BLaER1 (cell line): Measurements from ENCODE around the gene DUOX1.

Source experiments
- H3K27ac ChIP-seq: shearing (Covaris generic); formaldehyde crosslinking; 2 replicates; pipeline ENCODE4 v1.8.1; 2022
- H3K27me3 ChIP-seq: shearing (Covaris generic); formaldehyde crosslinking; 2 replicates; pipeline ENCODE4 v1.8.1; 2022
- H3K36me3 ChIP-seq: shearing (Covaris generic); formaldehyde crosslinking; 2 replicates; pipeline ENCODE4 v1.8.1; 2022
- H3K4me1 ChIP-seq: shearing (Covaris generic); formaldehyde crosslinking; 2 replicates; pipeline ENCODE4 v1.8.1; 2022
- H3K4me2 ChIP-seq: shearing (Covaris generic); formaldehyde crosslinking; 2 replicates; pipeline ENCODE4 v1.8.1; 2022
- H3K4me3 ChIP-seq: shearing (Covaris generic); formaldehyde crosslinking; 2 replicates; pipeline ENCODE4 v1.8.1; 2022
- H3K9ac ChIP-seq: shearing (Covaris generic); formaldehyde crosslinking; 2 replicates; pipeline ENCODE4 v1.8.1; 2022
- H3K9me3 ChIP-seq: shearing (Covaris generic); formaldehyde crosslinking; 2 replicates; pipeline ENCODE4 v1.8.1; 2022
- H4K20me1 ChIP-seq: shearing (Covaris generic); formaldehyde crosslinking; 2 replicates; pipeline ENCODE4 v1.8.1; 2022
- Cebpa-rat ChIP-seq: shearing (Covaris generic); IDR thresholded peaks from 2 replicates; pipeline ENCODE4 v1.8.1; 2022

Gene DUOX1

DNA sequence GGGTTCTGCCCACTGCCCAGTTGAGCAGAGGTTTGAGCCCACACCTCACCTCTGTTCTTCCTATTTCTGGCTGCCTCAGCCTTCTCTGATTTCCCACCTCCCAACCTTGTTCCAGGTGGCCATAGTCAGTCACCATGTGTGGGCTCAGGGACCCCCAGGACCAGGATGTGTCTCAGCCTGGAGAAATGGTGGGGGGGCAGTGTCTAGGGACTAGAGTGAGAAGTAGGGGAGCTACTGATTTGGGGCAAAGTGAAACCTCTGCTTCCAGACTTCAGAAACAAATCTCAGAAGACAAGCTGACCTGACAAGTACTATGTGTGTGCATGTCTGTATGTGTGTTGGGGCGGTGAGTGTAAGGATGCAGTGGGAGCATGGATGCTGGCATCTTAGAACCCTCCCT is 35.1 kb downstream of the DUOX1 start:
- Histone ChIP-seq H3K4me3 (no peak overlapping the region), H3K36me3 (no peaks in the 10 kb centered on the region), H3K9ac (peak overlapping the region; percentile 98), H3K4me2 (peak overlapping the region; percentile 91), H3K27ac (peak overlapping the region; percentile 100; the same call in 1 of the 2 replicates), H4K20me1 (no peaks in the 10 kb centered on the region), H3K27me3 (no peaks in the 10 kb centered on the region), H3K9me3 (no peaks in the 10 kb centered on the region), H3K4me1 (peaks cover 56% of the 10 kb centered on the region)
- TF ChIP-seq Cebpa-rat: no peak

DNA sequence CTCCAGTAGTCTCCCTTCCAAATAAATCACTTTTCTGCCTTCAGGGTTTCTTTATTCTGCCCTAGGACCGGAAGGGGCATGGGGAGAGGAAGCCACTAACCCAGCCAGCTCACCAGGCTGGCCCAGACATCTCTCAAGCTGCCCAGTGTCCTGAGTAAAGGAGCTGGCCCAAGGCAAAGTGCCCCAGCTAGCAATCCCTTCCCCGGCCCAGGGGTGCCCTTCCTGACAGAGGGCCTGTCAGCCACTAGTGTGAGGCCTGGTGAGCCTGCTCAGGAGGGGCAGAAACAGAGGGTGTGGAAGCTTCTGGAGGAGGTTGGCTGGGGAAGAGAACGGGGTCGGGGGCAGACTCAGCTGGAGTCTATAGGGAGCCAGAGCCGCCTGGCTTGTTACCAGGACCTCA is 35.7 kb downstream of the DUOX1 start:
- Histone ChIP-seq H3K9ac (peak overlapping the region; percentile 98), H3K27me3 (no peaks in the 10 kb centered on the region), H3K4me3 (peak overlapping the region; percentile 71; the same call in 1 of the 2 replicates), H3K9me3 (no peaks in the 10 kb centered on the region), H4K20me1 (no peaks in the 10 kb centered on the region), H3K36me3 (no peaks in the 10 kb centered on the region), H3K27ac (peak overlapping the region; percentile 100), H3K4me1 (peaks cover 62% of the 10 kb centered on the region), H3K4me2 (peak overlapping the region; percentile 91)
- TF ChIP-seq Cebpa-rat: no peak

GRCh38 chr15:45166834-45167630 is 37.2 kb downstream of the DUOX1 start:
- Histone ChIP-seq H3K4me1 (peaks cover 71% of the 10 kb centered on the region), H3K9ac (peak overlapping the region; percentile 98), H4K20me1 (no peaks in the 10 kb centered on the region), H3K36me3 (peaks cover 14% of the 10 kb centered on the region), H3K27me3 (no peaks in the 10 kb centered on the region), H3K4me3 (peak overlapping the region; percentile 71), H3K27ac (peak overlapping the region; percentile 100), H3K9me3 (no peaks in the 10 kb centered on the region), H3K4me2 (peak overlapping the region; percentile 91)
- TF ChIP-seq Cebpa-rat: no peak

DNA sequence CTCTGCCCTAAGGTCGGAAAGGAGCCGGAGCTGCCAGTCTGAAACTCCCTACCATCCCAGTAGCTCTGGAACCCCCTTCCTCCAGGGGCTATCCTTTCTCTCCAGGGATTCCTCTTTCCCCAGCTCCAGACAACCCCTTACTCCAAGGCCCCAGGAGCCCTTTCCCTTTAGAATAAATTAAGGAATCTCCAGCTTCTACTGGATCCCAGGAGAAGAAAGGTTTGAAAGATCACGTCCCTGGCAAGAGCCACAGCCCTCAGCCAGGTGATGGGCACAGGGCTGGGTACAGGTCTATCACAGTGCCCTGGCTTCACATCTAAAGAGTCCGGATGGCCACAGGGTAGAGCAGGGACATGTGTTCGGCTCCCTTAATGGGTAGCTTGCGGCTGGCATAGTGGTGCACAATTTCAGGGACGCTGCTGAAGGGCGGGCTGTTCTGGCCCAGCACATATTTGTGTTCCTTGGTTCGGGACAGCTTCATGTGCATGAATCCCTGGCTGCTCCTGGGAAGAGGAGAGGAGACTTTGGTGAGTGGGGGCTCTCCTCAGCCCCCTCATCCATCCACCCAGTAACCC is 37.9 kb downstream of the DUOX1 start:
- peak overlapping the region; percentile 91 for H3K4me2 ChIP-seq
- H3K36me3 ChIP-seq: peaks cover 21% of the 10 kb centered on the region
- no peak for TF ChIP-seq Cebpa-rat
- peak overlapping the region; percentile 98; the same call in 1 of the 2 replicates for H3K9ac ChIP-seq
- peak overlapping the region; percentile 71 for H3K4me3 ChIP-seq
- peaks cover 69% of the 10 kb centered on the region for H3K4me1 ChIP-seq
- H4K20me1 ChIP-seq: no peaks in the 10 kb centered on the region
- peak overlapping the region; percentile 100 for H3K27ac ChIP-seq
- no peaks in the 10 kb centered on the region for H3K9me3 ChIP-seq
- H3K27me3 ChIP-seq: no peaks in the 10 kb centered on the region

DNA sequence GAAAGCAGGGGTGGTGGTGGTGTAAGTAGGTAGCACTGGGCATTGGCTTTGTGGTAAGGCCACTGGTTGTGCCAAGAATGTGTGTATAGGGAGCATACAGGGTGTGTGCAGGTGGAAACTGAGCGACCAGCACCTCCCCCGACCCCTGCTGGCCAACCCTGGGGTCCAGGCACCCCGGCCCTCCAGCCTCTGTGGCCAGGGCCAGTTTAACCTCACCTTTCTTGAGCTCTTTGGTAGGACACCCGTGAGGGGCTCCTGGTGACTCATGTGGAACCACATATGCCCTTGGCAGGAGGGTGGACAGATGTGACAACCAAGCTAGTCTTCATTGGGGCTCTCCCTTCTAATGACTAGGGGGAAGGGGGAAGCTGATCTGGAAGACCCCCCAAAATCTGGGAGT is 38.5 kb downstream of the DUOX1 start:
- H3K4me2 ChIP-seq: peak overlapping the region; percentile 91
- peak overlapping the region; percentile 100 for H3K27ac ChIP-seq
- TF ChIP-seq Cebpa-rat: no peak

GRCh38 chr15:45168751-45169551 is 39.2 kb downstream of the DUOX1 start:
- Histone ChIP-seq H3K9me3 (no peaks in the 10 kb centered on the region), H4K20me1 (no peaks in the 10 kb centered on the region), H3K4me2 (peak overlapping the region; percentile 91), H3K27me3 (no peaks in the 10 kb centered on the region), H3K36me3 (peaks cover 34% of the 10 kb centered on the region), H3K27ac (peak overlapping the region; percentile 100), H3K9ac (peak overlapping the region; percentile 26), H3K4me1 (peaks cover 67% of the 10 kb centered on the region), H3K4me3 (no peak overlapping the region)
- no peak for TF ChIP-seq Cebpa-rat

More for the DNA sequence above, 38.5 kb downstream of the DUOX1 start:
- Histone ChIP-seq H3K4me3 (no peak overlapping the region), H3K36me3 (peaks cover 27% of the 10 kb centered on the region), H3K4me1 (peaks cover 67% of the 10 kb centered on the region), H3K9me3 (no peaks in the 10 kb centered on the region), H4K20me1 (no peaks in the 10 kb centered on the region), H3K9ac (no peak overlapping the region), H3K27me3 (no peaks in the 10 kb centered on the region)

- no peak overlapping the region for H3K4me3 ChIP-seq
- H3K4me1 ChIP-seq: peaks cover 64% of the 10 kb centered on the region
- H3K27me3 ChIP-seq: no peaks in the 10 kb centered on the region
- peaks cover 42% of the 10 kb centered on the region for H3K36me3 ChIP-seq
- peak overlapping the region; percentile 100 for H3K27ac ChIP-seq
- H4K20me1 ChIP-seq: no peaks in the 10 kb centered on the region
- peak overlapping the region; percentile 64 for H3K9ac ChIP-seq
- no peak for TF ChIP-seq Cebpa-rat
- H3K4me2 ChIP-seq: peak overlapping the region; percentile 80
- no peaks in the 10 kb centered on the region for H3K9me3 ChIP-seq
Measured at GRCh38 chr15:45169608-45170480, 40.0 kb downstream of the DUOX1 start.

DNA sequence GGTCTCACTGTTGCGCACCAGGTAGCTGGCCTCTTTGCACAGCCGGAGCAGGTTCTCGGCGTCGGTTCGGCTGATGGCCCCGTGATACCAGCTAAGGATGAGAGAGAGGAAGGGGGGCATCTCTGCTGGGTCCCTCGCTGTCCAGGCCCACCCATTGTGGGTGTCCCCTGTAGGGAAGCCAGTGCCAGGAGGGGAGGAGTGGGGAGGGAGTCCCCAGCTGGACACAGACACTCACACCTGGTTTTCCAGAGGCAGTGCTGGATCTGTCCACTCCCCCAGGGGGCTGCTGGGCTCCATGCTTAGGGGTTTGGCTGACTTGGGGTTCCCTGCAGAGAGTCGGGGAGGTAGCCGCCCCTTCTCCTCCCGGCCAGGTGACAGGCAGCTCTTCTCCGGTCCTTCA is 42.1 kb downstream of the DUOX1 start:
- no peaks in the 10 kb centered on the region for H3K9me3 ChIP-seq
- H3K4me3 ChIP-seq: no peak overlapping the region
- H3K27me3 ChIP-seq: no peaks in the 10 kb centered on the region
- H4K20me1 ChIP-seq: 0 out of 2 replicates have a peak, but pooled peaks cover 3% of the 10 kb centered on the region
- peaks cover 47% of the 10 kb centered on the region for H3K4me1 ChIP-seq
- no peak overlapping the region for H3K9ac ChIP-seq
- no peak overlapping the region for H3K4me2 ChIP-seq
- H3K27ac ChIP-seq: no peak overlapping the region
- peaks cover 63% of the 10 kb centered on the region for H3K36me3 ChIP-seq
- no peak for TF ChIP-seq Cebpa-rat

- Histone ChIP-seq H3K4me2 (no peak overlapping the region), H3K9ac (no peak overlapping the region), H3K27me3 (no peaks in the 10 kb centered on the region), H3K4me3 (no peak overlapping the region), H3K9me3 (no peaks in the 10 kb centered on the region), H3K36me3 (peaks cover 84% of the 10 kb centered on the region), H4K20me1 (peaks cover 13% of the 10 kb centered on the region; the same call in 1 of the 2 replicates), H3K27ac (no peak overlapping the region), H3K4me1 (peaks cover 29% of the 10 kb centered on the region)
- TF ChIP-seq Cebpa-rat: no peak
Measured at GRCh38 chr15:45174069-45174468, 44.3 kb downstream of the DUOX1 start.
